GM23338 (cell line): ENCODE data around the gene CHRDL1. TPM values are rescaled to one million over a fixed set of nuclear protein-coding genes. Genes with fewer than 3 reads are reported as not detected.

ENCODE experiments used
- ATAC-seq: fragments of 200-7000 bp; cut with Tn5 transposase; 3 replicates; pipeline ENCODE4 v1.9.1; 2020
- DNase-seq: peaks from one replicate; pipeline ENCODE4 v3.0.0-alpha.2; 2015; ENCODE audit warnings: low spot score
- H2AFZ ChIP-seq: fragments of 200-600 bp; sonication (generic); 2 replicates; pipeline ENCODE4 v1.8.0; 2016; ENCODE audit warnings: antibody characterized with exemption, mild to moderate bottlenecking, moderate library complexity
- H3F3A ChIP-seq: fragments of 200-600 bp; sonication (generic); replicated peaks from 2 replicates; pipeline ENCODE4 v1.8.0; 2017; ENCODE audit warnings: antibody characterized with exemption, mixed run types, low read depth
- H3K27ac ChIP-seq: fragments of 200-600 bp; sonication (generic); 2 replicates; pipeline ENCODE4 v1.6.1; 2016; ENCODE audit warnings: low read depth
- H3K27me3 ChIP-seq: fragments of 200-600 bp; sonication (generic); 2 replicates; pipeline ENCODE4 v1.8.0; 2016; ENCODE audit warnings: mild to moderate bottlenecking, mixed run types, moderate library complexity; ENCODE audit not compliant: insufficient read depth
- H3K36me3 ChIP-seq: fragments of 200-600 bp; sonication (generic); 2 replicates; pipeline ENCODE4 v1.8.0; 2016; ENCODE audit warnings: mild to moderate bottlenecking; ENCODE audit not compliant: insufficient read depth
- H3K4me1 ChIP-seq: fragments of 200-600 bp; sonication (generic); 2 replicates; pipeline ENCODE4 v1.8.0; 2016; ENCODE audit warnings: mild to moderate bottlenecking, moderate library complexity; ENCODE audit not compliant: insufficient read depth
- H3K4me2 ChIP-seq: fragments of 200-600 bp; sonication (generic); 2 replicates; pipeline ENCODE4 v1.7.1; 2017; ENCODE audit warnings: mixed run types
- H3K4me3 ChIP-seq: fragments of 200-600 bp; sonication (generic); 2 replicates; pipeline ENCODE4 v1.6.1; 2016; ENCODE audit warnings: mixed run types
- H3K79me2 ChIP-seq: fragments of 200-600 bp; sonication (generic); replicated peaks from 2 replicates; pipeline ENCODE4 v1.8.0; 2017; ENCODE audit warnings: mild to moderate bottlenecking; ENCODE audit not compliant: insufficient read depth
- H3K9me2 ChIP-seq: fragments of 200-600 bp; sonication (generic); 2 replicates; pipeline ENCODE4 v1.8.0; 2017; ENCODE audit not compliant: insufficient read depth
- H4K20me1 ChIP-seq: fragments of 200-600 bp; sonication (generic); replicated peaks from 2 replicates; pipeline ENCODE4 v1.8.0; 2017; ENCODE audit warnings: mild to moderate bottlenecking; ENCODE audit not compliant: insufficient read depth
- H3K27ac Mint-ChIP-seq: 2 replicates; pipeline ENCODE4 v1.8.0; 2020; ENCODE audit warnings: inconsistent platforms, mild to moderate bottlenecking, moderate library complexity, mixed read lengths
- H3K27me3 Mint-ChIP-seq: 3 replicates; pipeline ENCODE4 v1.8.0; 2022; ENCODE audit warnings: low read depth, mild to moderate bottlenecking, moderate library complexity, mixed read lengths, inconsistent platforms; ENCODE audit not compliant: insufficient read depth, poor library complexity
- H3K36me3 Mint-ChIP-seq: 3 replicates; pipeline ENCODE4 v1.8.0; 2021; ENCODE audit warnings: low read depth, mild to moderate bottlenecking, inconsistent platforms, moderate library complexity, mixed read lengths
- H3K4me1 Mint-ChIP-seq: 3 replicates; pipeline ENCODE4 v1.8.0; 2020; ENCODE audit warnings: mild to moderate bottlenecking, inconsistent platforms, mixed read lengths
- H3K4me3 Mint-ChIP-seq: 3 replicates; pipeline ENCODE4 v1.8.0; 2021; ENCODE audit warnings: moderate library complexity, mild to moderate bottlenecking, inconsistent platforms, mixed read lengths
- H3K9me3 Mint-ChIP-seq: 3 replicates; pipeline ENCODE4 v1.8.0; 2020; ENCODE audit warnings: moderate library complexity, mild to moderate bottlenecking, inconsistent platforms, mixed read lengths
- CREB1 ChIP-seq: fragments of 250-450 bp; sonication (Bioruptor Pico); IDR thresholded peaks from 2 replicates; pipeline ENCODE4 v1.5.0; 2020; ENCODE audit warnings: low read depth, mild to moderate bottlenecking, moderate library complexity
- EZH2 ChIP-seq: fragments of 200-600 bp; sonication (generic); IDR thresholded peaks from one replicate; pipeline ENCODE4 v1.8.0; 2017; ENCODE audit warnings: antibody characterized with exemption, mild to moderate bottlenecking, low read depth; ENCODE audit not compliant: unreplicated experiment
- EZH2phosphoT487 ChIP-seq: fragments of 200-600 bp; sonication (generic); IDR thresholded peaks from one replicate; pipeline ENCODE4 v1.8.1; 2018; ENCODE audit warnings: antibody characterized with exemption; ENCODE audit not compliant: unreplicated experiment
- JUNB ChIP-seq: IDR thresholded peaks from one replicate; pipeline ENCODE4 v1.6.1; 2016; ENCODE audit warnings: antibody characterized with exemption; ENCODE audit not compliant: unreplicated experiment
- NANOG ChIP-seq: IDR thresholded peaks from 2 replicates; pipeline ENCODE4 v1.6.1; 2016; ENCODE audit warnings: antibody characterized with exemption, borderline replicate concordance
- POLR2AphosphoS5 ChIP-seq: IDR thresholded peaks from 2 replicates; pipeline ENCODE4 v1.6.1; 2016; ENCODE audit warnings: antibody characterized with exemption, low read depth
- REST ChIP-seq: IDR thresholded peaks from one replicate; pipeline ENCODE4 v1.6.1; 2018; ENCODE audit warnings: antibody characterized with exemption; ENCODE audit not compliant: unreplicated experiment
- STAT1 ChIP-seq: IDR thresholded peaks from one replicate; pipeline ENCODE4 v1.6.1; 2016; ENCODE audit warnings: antibody characterized with exemption; ENCODE audit not compliant: unreplicated experiment
- ZNF114 ChIP-seq: fragments of 250-450 bp; sonication (Bioruptor Pico); IDR thresholded peaks from 2 replicates; pipeline ENCODE4 v1.5.0; 2020; ENCODE audit warnings: mild to moderate bottlenecking, moderate library complexity
- ZNF331 ChIP-seq: fragments of 250-450 bp; sonication (Bioruptor Pico); IDR thresholded peaks from 2 replicates; pipeline ENCODE4 v1.5.0; 2020; ENCODE audit warnings: low read depth, mild to moderate bottlenecking, moderate library complexity
- ZNF462 ChIP-seq: fragments of 250-450 bp; sonication (Bioruptor Pico); IDR thresholded peaks from 2 replicates; pipeline ENCODE4 v1.5.0; 2020; ENCODE audit warnings: mild to moderate bottlenecking, moderate library complexity
- polyA plus RNA-seq: library from polyadenylated mRNA; unstranded; fragments of >200 nt; fragmentation: Nextera tagmentation; extraction: Ambion mirVana; gene quantifications from 2 replicates; pipeline ENCODE4 v1.2.1, GENCODE V29; 2016
- total RNA-seq: library from RNA; depleted of rRNA; stranded (reverse); fragments of >200 nt; shearing (Covaris generic); gene quantifications from 2 replicates; pipeline ENCODE4 v1.2.3, GENCODE V29; 2014
- TF ChIP-seq, protein P1 (sequence below): IDR thresholded peaks from 2 replicates; pipeline ENCODE4 v1.6.1; 2016; ENCODE audit warnings: antibody characterized with exemption
- TF ChIP-seq, protein P2 (sequence below), 2 experiments: fragments of 200-600 bp in 1 of 2; sonication (generic) in 1 of 2; conservative IDR thresholded peaks; 2 replicates each; pipeline versions ENCODE4 v1.5.1 to v1.6.1; 2016 to 2017; ENCODE audit warnings: antibody characterized with exemption in 2 of 2, low read depth in 2 of 2, mild to moderate bottlenecking in 2 of 2, moderate library complexity in 1 of 2

CHRDL1 gene
- total and polyA plus RNA-seq, 2 experiments from 2014 or later: 3.6 to 9.8 TPM

DNA sequence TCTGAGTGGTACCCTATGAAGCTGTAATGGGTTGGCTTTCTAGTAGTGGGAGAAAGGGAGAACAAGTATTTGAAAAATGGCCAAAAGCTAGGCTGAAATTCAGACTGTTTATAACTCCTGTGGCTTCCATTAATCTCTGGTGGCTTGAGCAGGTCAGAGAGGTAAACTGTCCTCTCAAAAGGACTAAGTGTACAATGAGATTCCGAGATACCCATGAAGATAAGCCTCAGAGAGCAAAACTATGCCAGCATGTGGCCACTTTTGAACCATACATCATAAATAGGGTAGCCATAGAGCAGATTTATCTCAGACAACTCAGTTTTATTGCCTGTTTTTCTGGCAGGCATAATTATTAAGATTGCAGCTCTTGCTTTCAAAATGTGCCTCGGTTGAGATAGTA, 89.2 kb downstream of the CHRDL1 start:
- no peaks in the 10 kb centered on the region for H3K9me2 ChIP-seq
- H3F3A ChIP-seq: no peaks in the 10 kb centered on the region
- TF ChIP-seq EZH2phosphoT487 (no peak), POLR2AphosphoS5 (no peak), NANOG (no peak), STAT1 (no peak), CREB1 (CRISPR knock-in tag) (no peak), REST (no peak), ZNF114 (CRISPR knock-in tag) (no peak), JUNB (no peak), ZNF462 (CRISPR knock-in tag) (no peak), ZNF331 (CRISPR knock-in tag) (no peak), EZH2 (no peak)
- TF ChIP-seq, protein P1, sequence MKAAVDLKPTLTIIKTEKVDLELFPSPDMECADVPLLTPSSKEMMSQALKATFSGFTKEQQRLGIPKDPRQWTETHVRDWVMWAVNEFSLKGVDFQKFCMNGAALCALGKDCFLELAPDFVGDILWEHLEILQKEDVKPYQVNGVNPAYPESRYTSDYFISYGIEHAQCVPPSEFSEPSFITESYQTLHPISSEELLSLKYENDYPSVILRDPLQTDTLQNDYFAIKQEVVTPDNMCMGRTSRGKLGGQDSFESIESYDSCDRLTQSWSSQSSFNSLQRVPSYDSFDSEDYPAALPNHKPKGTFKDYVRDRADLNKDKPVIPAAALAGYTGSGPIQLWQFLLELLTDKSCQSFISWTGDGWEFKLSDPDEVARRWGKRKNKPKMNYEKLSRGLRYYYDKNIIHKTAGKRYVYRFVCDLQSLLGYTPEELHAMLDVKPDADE: no peak
- TF ChIP-seq, protein P2, sequence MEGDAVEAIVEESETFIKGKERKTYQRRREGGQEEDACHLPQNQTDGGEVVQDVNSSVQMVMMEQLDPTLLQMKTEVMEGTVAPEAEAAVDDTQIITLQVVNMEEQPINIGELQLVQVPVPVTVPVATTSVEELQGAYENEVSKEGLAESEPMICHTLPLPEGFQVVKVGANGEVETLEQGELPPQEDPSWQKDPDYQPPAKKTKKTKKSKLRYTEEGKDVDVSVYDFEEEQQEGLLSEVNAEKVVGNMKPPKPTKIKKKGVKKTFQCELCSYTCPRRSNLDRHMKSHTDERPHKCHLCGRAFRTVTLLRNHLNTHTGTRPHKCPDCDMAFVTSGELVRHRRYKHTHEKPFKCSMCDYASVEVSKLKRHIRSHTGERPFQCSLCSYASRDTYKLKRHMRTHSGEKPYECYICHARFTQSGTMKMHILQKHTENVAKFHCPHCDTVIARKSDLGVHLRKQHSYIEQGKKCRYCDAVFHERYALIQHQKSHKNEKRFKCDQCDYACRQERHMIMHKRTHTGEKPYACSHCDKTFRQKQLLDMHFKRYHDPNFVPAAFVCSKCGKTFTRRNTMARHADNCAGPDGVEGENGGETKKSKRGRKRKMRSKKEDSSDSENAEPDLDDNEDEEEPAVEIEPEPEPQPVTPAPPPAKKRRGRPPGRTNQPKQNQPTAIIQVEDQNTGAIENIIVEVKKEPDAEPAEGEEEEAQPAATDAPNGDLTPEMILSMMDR (conservative IDR thresholded peaks at IDR 0.05; ENCODE audit: low read depth in 2 of 2): no peak
- H3K4me3 ChIP-seq: no peak overlapping the region
- H3K27me3 ChIP-seq: no peaks in the 10 kb centered on the region
- no peak overlapping the region for H2AFZ ChIP-seq
- no peaks in the 10 kb centered on the region for H3K36me3 ChIP-seq
- no peaks in the 10 kb centered on the region for H3K9me3 Mint-ChIP-seq
- H3K27ac Mint-ChIP-seq: no peak overlapping the region
- no peaks in the 10 kb centered on the region for H4K20me1 ChIP-seq
- no peak overlapping the region for H3K4me3 Mint-ChIP-seq
- H3K4me2 ChIP-seq: no peak overlapping the region
- H3K4me1 ChIP-seq: no peaks in the 10 kb centered on the region
- ATAC-seq (no peak), DNase-seq (no peak)
- H3K36me3 Mint-ChIP-seq: no peaks in the 10 kb centered on the region
- no peaks in the 10 kb centered on the region for H3K79me2 ChIP-seq
- no peak overlapping the region for H3K27ac ChIP-seq
- H3K27me3 Mint-ChIP-seq: no peaks in the 10 kb centered on the region
- no peaks in the 10 kb centered on the region for H3K4me1 Mint-ChIP-seq
